CD4-positive, alpha-beta T cell treated with Interleukin-6 for 4 hours (primary cell): Measurements from ENCODE around the gene DPP3.

Experiments
- DNase-seq: peaks from one replicate; pipeline ENCODE4 v3.0.0-alpha.2; 2020; ENCODE audit warnings: mixed read lengths

DPP3 gene

GRCh38 chr11:66465373-66466224 is 14.6 kb upstream of the DPP3 start:
- no peak for DNase-seq

- DNase-seq, result peak; percentile 94
Observed at GRCh38 chr11:66466225-66467033, 13.8 kb upstream of the DPP3 start, which contains the start of gene PELI3. Gene PELI3, plus strand, starts transcription at chr11:66466905. Its CDS starts 1,224 bp downstream, at chr11:66468129.

GRCh38 chr11:66467034-66467659 is 13.1 kb upstream of the DPP3 start:
- DNase-seq, result no peak

- peak; percentile 31 for DNase-seq
Observed at GRCh38 chr11:66467756-66468155, 12.5 kb upstream of the DPP3 start.

- DNase-seq, result no peak
Observed at GRCh38 chr11:66468691-66469090, 11.5 kb upstream of the DPP3 start.

GRCh38 chr11:66469441-66469840 is 10.8 kb upstream of the DPP3 start:
- no peak for DNase-seq

GRCh38 chr11:66470015-66470414 is 10.2 kb upstream of the DPP3 start:
- no peak for DNase-seq

GRCh38 chr11:66471142-66471541 is 9.1 kb upstream of the DPP3 start:
- no peak for DNase-seq

- DNase-seq, result no peak
Observed at GRCh38 chr11:66472054-66472453, 8.2 kb upstream of the DPP3 start.

- DNase-seq, result no peak
Observed at GRCh38 chr11:66473167-66473566, 7.1 kb upstream of the DPP3 start.

- no peak for DNase-seq
Observed at GRCh38 chr11:66473608-66474515, 6.4 kb upstream of the DPP3 start.

GRCh38 chr11:66475349-66476172 is 4.7 kb upstream of the DPP3 start:
- no peak for DNase-seq

GRCh38 chr11:66476173-66476840 is 3.9 kb upstream of the DPP3 start:
- DNase-seq, result no peak

GRCh38 chr11:66476841-66477251 is 3.4 kb upstream of the DPP3 start:
- DNase-seq, result no peak

GRCh38 chr11:66477263-66478201 is 2.7 kb upstream of the DPP3 start:
- no peak for DNase-seq

GRCh38 chr11:66478729-66479393 is 1.4 kb upstream of the DPP3 start:
- peak; percentile 46 for DNase-seq

- no peak for DNase-seq
Observed at GRCh38 chr11:66479394-66480116, 679 bp upstream of the DPP3 start.

- no peak for DNase-seq
Observed at GRCh38 chr11:66484806-66485380, 4.7 kb downstream of the DPP3 start.
